ACHN (cell line): ENCODE data around the gene TRAF3IP3.
A peak's percentile ranks its signal among the peaks of the same experiment; 100 is the strongest.

ENCODE experiments used
- DNase-seq: peaks from one replicate; pipeline ENCODE4 v3.0.0-alpha.2; 2015
- in situ Hi-C: cut with HindIII; loops from 2 replicates; pipeline ENCODE4 v1.10.0; 2017; ENCODE audit warnings: low sequenced_read_pairs, low pct_ligation_motif_present, low pct_unique_long_range_greater_than_20kb

TRAF3IP3 gene

GRCh38 chr1:209733409-209734192 is 22.3 kb upstream of the TRAF3IP3 start:
- DNase-seq, result no peak
- in situ Hi-C loops, result no loop called here

DNA sequence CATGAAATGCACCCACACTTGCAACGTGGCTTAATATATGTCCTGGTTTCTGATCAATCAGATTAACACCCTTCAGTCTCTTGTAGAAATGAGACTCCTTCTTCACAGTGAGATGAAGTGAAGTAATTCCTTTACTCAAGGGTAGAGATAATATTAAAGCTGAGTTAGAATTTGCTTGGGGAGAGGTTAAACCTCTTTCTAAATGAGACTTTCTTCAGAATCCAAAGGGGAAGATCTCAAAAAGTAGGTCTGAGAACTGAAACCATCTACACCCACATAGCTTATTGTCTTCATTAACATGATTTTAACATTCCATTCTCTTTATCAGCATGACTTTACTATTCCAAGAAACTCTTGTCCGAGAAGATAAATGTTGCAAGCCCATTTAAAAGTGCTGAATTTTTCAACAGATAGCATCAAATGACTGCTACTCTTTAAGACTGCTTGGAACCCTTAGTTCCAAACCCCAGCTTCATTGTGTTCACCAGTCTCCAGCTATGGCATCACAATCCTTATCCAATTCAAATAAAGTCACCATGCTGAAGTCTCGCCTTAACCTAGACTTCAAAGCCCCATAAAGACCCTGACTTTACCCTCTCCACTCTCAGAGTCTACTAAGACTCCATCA is 19.2 kb upstream of the TRAF3IP3 start:
- in situ Hi-C loops, result no loop called here
- no peak for DNase-seq

DNA sequence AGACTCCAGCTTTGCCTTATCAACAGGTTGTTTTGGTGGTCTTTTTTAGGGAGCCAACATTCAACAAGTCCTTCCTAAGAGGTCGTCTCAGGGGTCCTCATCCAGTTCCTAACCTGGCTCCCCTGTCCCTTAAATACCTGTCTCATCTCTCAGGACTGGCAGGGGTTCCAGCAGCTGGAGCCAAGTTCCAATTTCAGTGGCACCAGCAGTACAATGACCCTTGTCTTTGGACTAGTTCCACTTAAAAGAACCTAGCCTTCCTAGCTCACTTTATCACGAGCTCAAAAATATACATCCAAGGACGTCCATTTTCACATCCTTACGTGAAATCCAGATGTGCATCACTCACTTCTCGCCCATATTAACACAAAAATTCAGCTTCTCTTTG is 18.7 kb upstream of the TRAF3IP3 start:
- in situ Hi-C loops, result no loop called here
- no peak for DNase-seq

DNA sequence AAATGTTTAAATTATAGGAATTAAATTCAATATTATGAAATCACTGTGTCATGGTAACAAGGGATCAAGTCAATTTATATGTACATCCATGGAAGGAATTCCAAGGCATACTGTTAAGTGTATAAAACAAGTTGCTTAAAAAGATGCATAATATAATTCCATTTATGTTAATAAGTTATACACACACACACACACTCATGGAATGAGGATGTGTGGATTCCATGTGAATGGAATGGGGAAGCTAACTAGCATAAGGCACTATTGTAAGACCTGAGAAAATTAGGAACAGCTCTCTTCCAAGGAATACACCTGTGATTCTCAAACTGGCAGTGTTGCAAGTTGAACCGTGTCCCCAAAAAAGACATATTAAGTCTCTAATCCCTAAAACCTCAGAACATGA is 17.6 kb upstream of the TRAF3IP3 start:
- no peak for DNase-seq
- in situ Hi-C loops, result no loop called here

- in situ Hi-C loops, result no loop called here
Observed at GRCh38 chr1:209741193-209741592, 14.7 kb upstream of the TRAF3IP3 start.

DNA sequence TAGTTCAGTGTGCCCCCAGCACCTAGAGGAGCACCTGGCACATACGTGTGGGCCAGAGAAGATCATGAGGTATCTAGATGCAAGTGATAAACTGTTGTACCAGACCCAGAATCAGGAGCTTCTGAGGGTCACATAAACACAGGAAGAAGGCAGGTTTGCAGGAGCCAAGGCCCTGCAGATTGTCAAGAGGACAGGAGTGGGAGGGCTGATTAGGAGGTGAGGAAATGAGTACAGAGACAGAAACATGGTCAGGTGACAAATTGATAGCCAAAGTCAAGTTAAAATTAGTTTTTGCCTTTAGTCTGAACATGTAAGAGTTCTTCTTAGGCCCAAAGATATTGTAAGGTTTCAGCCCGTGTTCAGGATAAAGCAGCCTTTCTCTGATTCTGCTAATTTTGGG is 14.0 kb upstream of the TRAF3IP3 start:
- in situ Hi-C loops, result no loop called here
- no peak for DNase-seq

More at GRCh38 chr1:209741193-209741592, 14.7 kb upstream of the TRAF3IP3 start:
- no peak for DNase-seq

DNA sequence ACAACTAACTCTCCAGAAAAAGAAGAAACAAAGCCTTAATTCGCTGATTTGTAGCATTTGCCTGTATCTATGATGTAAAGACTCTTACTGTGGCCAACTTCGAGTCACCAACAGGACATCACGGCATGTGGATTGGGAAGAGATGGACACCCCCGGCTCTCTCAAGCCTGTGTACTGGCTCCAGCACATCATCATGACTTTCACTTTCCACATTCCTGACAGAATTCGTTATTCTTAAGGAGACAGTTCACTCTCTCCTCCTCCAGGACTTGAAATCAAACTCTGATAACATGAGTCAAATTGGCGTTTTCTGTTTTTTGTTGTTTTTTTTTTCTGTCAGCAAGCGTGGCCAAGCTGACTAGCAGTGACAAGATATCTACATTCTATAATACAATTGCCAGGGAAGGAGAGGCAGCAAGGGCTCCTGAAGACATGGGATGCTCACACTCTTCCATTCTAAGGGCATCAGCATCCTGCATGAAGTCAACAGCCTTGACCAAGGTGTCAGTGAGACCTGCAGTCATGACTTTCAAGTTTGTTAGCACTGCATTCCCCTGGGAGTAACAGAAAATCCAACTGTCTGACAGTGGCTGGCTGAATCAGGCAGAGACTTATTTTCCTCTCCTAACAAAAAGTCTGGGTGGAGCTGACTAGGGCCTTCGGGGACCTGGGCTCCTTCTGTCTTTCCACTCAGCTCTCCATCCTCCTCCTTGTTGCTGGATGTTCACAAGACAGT is 13.3 kb upstream of the TRAF3IP3 start:
- in situ Hi-C loops, result no loop called here
- peak; percentile 52 for DNase-seq

GRCh38 chr1:209743145-209743482 is 12.7 kb upstream of the TRAF3IP3 start:
- no peak for DNase-seq
- in situ Hi-C loops, result no loop called here

DNA sequence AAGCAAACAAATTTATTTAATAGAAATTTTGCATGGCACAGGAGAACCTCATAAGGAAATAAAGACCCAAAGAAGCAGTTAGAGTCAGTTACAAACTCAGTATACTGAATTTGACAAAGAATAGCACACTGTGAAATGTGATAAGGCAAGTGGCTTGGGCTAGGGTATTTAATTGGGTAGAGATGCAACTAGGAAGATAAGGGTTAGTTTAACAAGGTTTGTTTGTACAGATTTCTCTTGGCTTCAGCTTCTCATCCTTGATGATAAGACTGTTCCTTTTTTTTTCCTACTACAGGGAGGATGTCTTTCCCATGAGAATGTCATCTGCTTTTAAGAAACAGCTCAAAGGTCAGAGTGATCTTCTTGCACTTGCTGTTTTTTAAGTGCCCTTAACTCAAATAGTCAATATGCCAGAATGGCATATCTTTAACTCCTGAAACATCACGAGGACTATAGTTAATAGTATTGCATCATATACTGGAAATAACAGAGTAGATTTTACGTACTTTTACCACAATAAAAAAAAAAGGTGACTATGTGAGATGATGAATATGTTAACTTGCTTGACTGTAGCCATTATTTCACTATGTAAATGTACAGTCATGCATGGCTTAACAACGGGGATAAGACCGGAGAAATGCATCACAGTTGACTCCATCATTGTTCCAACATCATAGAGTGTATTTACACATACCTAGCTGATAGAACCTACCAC is 9.2 kb upstream of the TRAF3IP3 start:
- in situ Hi-C loops, result no loop called here

DNA sequence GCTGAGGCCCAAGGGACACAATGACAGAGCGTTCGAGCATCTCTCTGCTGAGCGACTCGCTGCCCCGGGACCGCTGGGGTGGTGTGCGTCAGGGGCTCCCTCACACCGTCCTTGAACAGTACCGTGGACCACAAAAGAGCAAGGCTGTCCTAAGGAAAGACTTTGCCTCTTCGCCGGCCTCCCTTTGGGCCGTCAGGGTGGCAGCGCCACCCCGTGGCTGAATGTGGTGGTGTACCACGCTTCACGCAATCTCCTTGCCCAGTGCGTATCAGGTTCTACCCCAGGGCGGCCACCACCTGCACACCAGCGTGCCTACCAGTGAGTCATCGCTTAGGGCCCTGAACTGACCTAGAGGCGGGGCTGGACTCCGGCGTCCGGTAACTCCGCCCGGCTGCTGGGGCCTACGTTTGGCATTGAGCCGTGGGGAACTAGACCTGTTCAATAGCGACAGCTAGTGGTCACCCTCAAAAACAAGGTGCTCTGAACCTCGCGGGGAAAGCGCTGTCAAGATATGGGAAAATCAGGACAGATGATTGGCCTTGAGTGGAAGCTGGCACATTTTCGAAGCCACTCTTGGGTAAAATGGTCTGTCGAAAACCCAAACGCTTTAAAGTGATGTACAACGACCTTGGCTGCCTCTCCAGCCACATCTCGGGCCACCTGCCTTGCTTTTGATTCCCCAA is 8.1 kb upstream of the TRAF3IP3 start:
- DNase-seq, result peak; percentile 99
- in situ Hi-C loops, result no loop called here

More for the DNA sequence above, 9.2 kb upstream of the TRAF3IP3 start:
- no peak for DNase-seq

GRCh38 chr1:209748620-209749019 is 7.2 kb upstream of the TRAF3IP3 start:
- no peak for DNase-seq
- in situ Hi-C loops, result no loop called here

GRCh38 chr1:209749205-209749604 is 6.6 kb upstream of the TRAF3IP3 start:
- in situ Hi-C loops, result no loop called here
- no peak for DNase-seq

DNA sequence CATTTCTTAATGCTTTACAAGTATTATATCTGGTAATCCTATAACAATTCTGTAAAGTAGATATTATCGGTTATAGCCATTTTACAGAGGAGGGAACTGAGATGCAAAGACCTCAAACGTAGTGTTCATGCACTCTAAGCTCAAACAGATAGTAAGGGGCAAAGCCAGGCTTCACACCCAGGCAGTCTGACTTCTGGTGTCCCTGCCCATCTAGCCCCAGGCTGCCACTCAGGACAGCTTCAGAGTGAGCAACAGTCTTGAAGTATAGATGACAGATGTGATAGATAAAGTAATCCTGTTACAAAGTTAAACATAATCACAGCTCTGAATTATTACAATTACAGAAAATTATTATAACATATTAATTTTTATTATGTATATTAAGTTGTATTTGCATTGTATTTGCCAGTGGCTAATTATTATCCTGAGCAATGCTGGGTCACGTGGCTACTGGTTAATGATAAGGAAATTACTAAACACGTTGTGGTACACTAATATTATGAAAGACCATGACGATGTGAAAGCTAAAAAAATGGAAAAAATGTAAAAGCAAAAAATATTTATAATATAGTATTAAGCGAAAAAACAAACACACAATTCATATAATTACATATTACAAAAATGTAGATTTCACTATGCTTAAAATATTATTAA is 6.1 kb upstream of the TRAF3IP3 start:
- DNase-seq, result no peak
- in situ Hi-C loops, result no loop called here

- in situ Hi-C loops, result no loop called here
Observed at GRCh38 chr1:209751627-209752231, 4.1 kb upstream of the TRAF3IP3 start.

DNA sequence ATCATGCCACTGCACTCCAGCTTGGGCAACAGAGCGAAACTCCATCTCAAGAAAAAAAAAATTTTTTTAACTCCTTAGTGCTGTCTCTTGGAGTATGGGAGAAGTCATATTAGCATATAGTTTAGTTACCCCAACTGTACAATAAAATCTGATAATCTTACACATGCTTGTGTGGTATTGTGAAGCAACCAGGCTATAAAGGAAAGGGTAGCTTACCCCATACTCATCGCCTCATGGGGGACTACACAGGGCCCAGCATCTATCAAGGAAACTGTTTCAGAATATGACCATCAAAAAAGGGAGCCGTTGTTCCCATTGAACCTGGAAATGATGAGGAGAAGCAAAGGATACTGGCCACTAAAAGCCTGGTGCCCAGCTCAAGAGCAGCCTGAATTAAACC is 3.0 kb upstream of the TRAF3IP3 start:
- in situ Hi-C loops, result no loop called here
- no peak for DNase-seq

More at GRCh38 chr1:209751627-209752231, 4.1 kb upstream of the TRAF3IP3 start:
- DNase-seq, result no peak

- DNase-seq, result no peak
- in situ Hi-C loops, result no loop called here
Observed at GRCh38 chr1:209755256-209755655, 597 bp upstream of the TRAF3IP3 start.

DNA sequence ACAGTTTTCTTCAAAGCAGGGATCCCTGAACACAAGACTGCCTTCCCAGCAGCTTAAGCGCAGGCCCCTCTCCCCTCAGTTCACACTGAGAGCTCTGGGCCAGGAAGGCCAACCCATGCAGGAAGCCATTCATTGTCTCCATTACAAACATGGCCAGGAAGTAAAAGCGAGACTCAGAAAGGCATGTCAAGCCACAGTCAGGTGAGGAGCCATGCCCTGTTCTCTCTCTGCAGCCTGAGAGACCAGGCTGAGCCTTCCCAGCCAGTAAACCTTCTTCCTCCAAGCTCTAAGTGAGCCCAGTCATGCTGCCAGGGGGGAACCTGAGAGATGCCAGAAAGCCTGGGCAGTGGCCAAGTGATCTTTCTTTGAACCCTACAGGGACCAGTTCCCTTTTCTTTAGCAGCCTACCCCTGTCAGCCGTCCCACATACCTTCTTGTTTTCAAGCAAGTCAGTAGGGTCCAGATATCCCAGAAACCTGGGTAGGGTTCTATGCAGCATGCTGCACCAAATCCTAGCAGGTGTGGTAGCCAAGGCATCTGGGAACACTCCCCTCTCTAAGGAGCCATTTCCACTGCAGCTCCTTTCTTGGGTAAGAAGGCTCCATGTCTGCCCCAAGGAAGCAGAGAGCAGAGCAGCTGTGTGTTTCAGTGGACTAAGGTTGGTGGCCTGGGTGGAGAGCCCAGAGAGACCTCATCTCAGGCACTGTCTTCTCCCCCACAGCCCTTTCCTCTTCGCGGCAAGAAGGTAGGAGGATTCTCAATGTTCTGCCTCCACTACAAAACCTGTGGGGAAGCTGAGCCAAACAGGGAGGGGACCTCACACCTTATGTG is 977 bp downstream of the TRAF3IP3 start:
- in situ Hi-C loops, result no loop called here
- no peak for DNase-seq
